Right atrium auricular region (tissue), 2 donors: Measurements from ENCODE around the gene PPP2R5C. TPM values are rescaled to one million over a fixed set of nuclear protein-coding genes. Genes with fewer than 3 reads are reported as not detected.

Source experiments
- DNase-seq: peaks from one replicate; pipeline ENCODE4 v3.0.0-alpha.2; 2019; ENCODE audit warnings: low spot score
- H3K27ac ChIP-seq, 2 donors: fragments of 200-600 bp; sonication (generic); 1 replicate in 1 of 2; 2 replicates in 1 of 2; pipeline ENCODE4 v1.5.1; 2016 to 2019
- H3K27me3 ChIP-seq, 2 donors: fragments of 200-600 bp; sonication (generic); one replicate each; pipeline versions ENCODE4 v1.5.1 to v1.6.0; 2017 to 2019
- H3K36me3 ChIP-seq: fragments of 200-600 bp; sonication (generic); one replicate; pipeline ENCODE4 v1.5.1; 2016
- H3K4me1 ChIP-seq, 2 donors: fragments of 200-600 bp; sonication (generic); one replicate each; pipeline versions ENCODE4 v1.5.1 to v1.6.0; 2017 to 2019
- H3K4me3 ChIP-seq, 2 donors: fragments of 200-600 bp; sonication (generic); 1 replicate in 1 of 2; 2 replicates in 1 of 2; pipeline ENCODE4 v1.5.1; 2017 to 2019; ENCODE audit warnings: mild to moderate bottlenecking in 1 of 2, moderate library complexity in 1 of 2
- H3K9me3 ChIP-seq, 2 donors: fragments of 200-600 bp; sonication (generic); one replicate each; pipeline ENCODE4 v1.5.1; 2019
- CTCF ChIP-seq, 2 donors: fragments of 200-600 bp; sonication (generic); IDR thresholded peaks; one replicate each; pipeline ENCODE4 v1.5.1; 2019; ENCODE audit warnings: antibody characterized with exemption in 2 of 2
- total RNA-seq, 2 donors: library from RNA; depleted of rRNA; stranded (reverse); fragments of >200 nt; gene quantifications; one replicate each; pipeline ENCODE4 v1.1.0, GENCODE V29; 2016

The PPP2R5C gene
- total RNA-seq, 2 donors from 2014 or later: 82.2 to 82.9 TPM

- Histone ChIP-seq H3K9me3 (no peaks in the 10 kb centered on the region), H3K27ac (no peak overlapping the region), H3K36me3 (peaks cover 39% of the 10 kb centered on the region), H3K4me1 (peaks cover 0 to 25% of the 10 kb centered on the region in 2 donors), H3K4me3 (no peak overlapping the region), H3K27me3 (no peaks in the 10 kb centered on the region)
- DNase-seq: no peak
- no peak for TF ChIP-seq CTCF (IDR thresholded peaks at IDR 0.05)
Measured at GRCh38 chr14:101882141-101882935, 120.8 kb downstream of the PPP2R5C start.

DNA sequence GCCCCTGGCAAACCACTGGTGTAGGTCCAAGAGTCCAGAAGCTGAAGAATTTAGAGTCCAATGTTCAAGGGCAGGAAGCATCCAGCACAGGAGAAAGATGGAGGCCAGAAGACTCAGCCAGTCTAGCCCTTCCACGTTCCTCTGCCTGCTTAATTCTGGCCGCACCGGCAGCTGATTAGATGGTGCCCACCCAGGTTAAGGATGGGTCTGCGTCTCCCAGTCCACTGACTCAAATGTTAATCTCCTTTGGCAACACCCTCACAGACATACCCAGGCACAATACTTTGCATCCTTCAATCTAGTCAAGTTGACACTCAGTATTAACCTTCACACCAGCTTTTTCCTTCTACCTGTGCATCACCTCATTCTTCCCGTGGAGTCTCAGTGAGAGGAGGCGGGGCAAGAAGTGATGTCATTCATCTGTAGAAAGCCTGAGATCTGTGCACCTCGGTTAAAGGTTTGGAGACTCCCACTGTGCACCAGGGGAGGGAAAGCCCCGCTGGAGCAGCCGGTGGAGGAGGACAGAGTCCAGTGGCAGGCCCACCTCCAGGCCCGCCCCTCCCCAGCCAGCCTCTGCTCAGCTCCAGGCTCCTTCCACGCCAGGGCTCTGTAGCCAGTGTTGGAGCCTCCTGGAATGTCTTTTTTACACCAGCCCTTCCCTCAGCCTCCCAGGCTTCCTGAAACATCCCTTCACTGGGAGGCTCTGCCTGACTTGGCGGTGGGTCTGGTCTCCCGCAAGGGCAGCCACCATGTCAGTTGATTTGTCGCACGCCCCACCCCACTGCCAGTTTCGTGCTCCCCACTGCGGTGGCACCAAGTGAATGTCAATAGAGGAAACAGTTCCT lies 122.8 kb downstream of the PPP2R5C start:
- H3K36me3 ChIP-seq: peaks cover 58% of the 10 kb centered on the region
- peaks cover 0 to 6% of the 10 kb centered on the region in 2 donors for H3K4me1 ChIP-seq
- no peak for TF ChIP-seq CTCF (IDR thresholded peaks at IDR 0.05)
- H3K4me3 ChIP-seq: no peak overlapping the region
- no peaks in the 10 kb centered on the region for H3K27me3 ChIP-seq
- H3K9me3 ChIP-seq: no peaks in the 10 kb centered on the region
- H3K27ac ChIP-seq: no peak overlapping the region
- DNase-seq: no peak

DNA sequence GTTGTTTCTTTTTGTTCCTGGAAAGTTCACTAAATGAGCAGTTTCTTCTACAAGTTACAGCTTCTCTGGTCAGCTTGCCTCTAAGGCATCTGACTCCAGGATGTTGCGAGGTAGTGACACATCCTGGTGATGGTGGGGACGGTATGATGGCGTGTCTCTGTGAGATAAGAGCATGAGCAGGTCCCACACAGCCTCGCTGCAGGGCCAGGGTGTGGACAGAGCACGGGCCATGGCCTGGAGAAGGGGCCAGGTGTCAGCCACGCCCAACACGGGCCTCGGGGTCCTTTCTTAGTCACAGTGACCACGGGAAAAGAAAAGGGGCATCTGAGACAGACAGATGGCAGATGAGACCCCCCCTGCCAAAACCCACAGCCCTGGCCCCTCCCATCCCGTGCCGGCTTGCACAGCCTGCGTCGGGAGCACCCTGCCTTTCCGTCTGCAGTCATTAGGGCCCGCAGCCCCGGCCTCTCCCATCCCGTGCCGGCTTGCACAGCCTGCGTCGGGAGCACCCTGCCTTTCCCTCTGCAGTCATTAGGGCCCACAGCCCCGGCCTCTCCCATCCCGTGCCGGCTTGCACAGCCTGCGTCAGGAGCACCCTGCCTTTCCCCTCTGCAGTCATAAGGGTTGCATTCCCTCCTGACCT lies 123.5 kb downstream of the PPP2R5C start:
- H3K4me3 ChIP-seq: no peak overlapping the region
- no peaks in the 10 kb centered on the region for H3K27me3 ChIP-seq
- H3K9me3 ChIP-seq: no peaks in the 10 kb centered on the region
- H3K27ac ChIP-seq: no peak overlapping the region
- no peak for TF ChIP-seq CTCF (IDR thresholded peaks at IDR 0.05)
- peaks cover 59% of the 10 kb centered on the region for H3K36me3 ChIP-seq
- no peak for DNase-seq
- no peaks in the 10 kb centered on the region for H3K4me1 ChIP-seq

DNA sequence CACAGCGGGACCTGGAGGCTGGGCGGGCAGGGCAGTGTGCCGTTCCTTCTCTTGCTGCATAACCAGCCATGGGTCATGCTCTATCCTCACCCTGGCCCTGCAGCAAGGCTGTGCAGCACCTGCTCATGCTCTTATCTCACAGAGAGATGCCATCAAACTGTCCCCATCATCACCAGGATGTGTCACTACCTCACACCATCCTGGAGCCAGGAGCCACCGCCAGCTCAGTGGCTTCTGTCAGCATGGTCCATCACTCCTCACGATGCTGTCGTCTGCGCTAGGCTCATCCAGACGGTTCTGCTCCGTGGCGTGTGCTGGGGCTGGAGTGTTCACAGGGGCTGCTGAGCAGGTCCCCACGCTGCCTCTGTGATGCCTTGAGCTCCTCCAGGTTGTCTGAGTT lies 125.7 kb downstream of the PPP2R5C start:
- H3K4me3 ChIP-seq: no peak overlapping the region
- no peaks in the 10 kb centered on the region for H3K27me3 ChIP-seq
- no peak for DNase-seq
- H3K9me3 ChIP-seq: no peaks in the 10 kb centered on the region
- no peak for TF ChIP-seq CTCF (IDR thresholded peaks at IDR 0.05)
- H3K36me3 ChIP-seq: peaks cover 66% of the 10 kb centered on the region
- H3K4me1 ChIP-seq: no peaks in the 10 kb centered on the region
- no peak overlapping the region for H3K27ac ChIP-seq

GRCh38 chr14:101888182-101888581 lies 126.7 kb downstream of the PPP2R5C start:
- no peaks in the 10 kb centered on the region for H3K27me3 ChIP-seq
- H3K4me1 ChIP-seq: no peaks in the 10 kb centered on the region
- H3K4me3 ChIP-seq: no peak overlapping the region
- no peak overlapping the region for H3K27ac ChIP-seq
- TF ChIP-seq CTCF (IDR thresholded peaks at IDR 0.05): no peak
- no peak for DNase-seq
- peaks cover 71% of the 10 kb centered on the region for H3K36me3 ChIP-seq
- H3K9me3 ChIP-seq: no peaks in the 10 kb centered on the region
